PFSK-1 (cell line): ENCODE measurements around the gene PNKP.

Source experiments
- FOXP2 ChIP-seq: optimal IDR thresholded peaks from 2 replicates; pipeline ENCODE3; 2011; ENCODE audit warnings: borderline replicate concordance, control low read depth, inconsistent platforms; ENCODE audit not compliant: insufficient read depth; ENCODE audit errors: extremely low read length, extremely low read depth
- POLR2AphosphoS5 ChIP-seq: IDR thresholded peaks from 2 replicates; pipeline ENCODE4 v1.6.1; 2012; ENCODE audit warnings: low read depth, mild to moderate bottlenecking, control low read depth, low read length, moderate library complexity
- SIN3A ChIP-seq: IDR thresholded peaks from 2 replicates; pipeline ENCODE4 v1.6.1; 2012; ENCODE audit warnings: mild to moderate bottlenecking, low read length, moderate library complexity, borderline replicate concordance; ENCODE audit not compliant: insufficient read depth
- TAF1 ChIP-seq: IDR thresholded peaks from 2 replicates; pipeline ENCODE4 v1.6.1; 2012; ENCODE audit warnings: low read length, control low read depth, borderline replicate concordance; ENCODE audit not compliant: insufficient read depth
- TF ChIP-seq, protein P1 (sequence below), 2 experiments: IDR thresholded peaks; 2 replicates each; pipeline versions ENCODE4 v1.6.1 to v1.8.0; 2011 to 2012; ENCODE audit warnings: low read depth in 2 of 2, low read length in 2 of 2, control low read depth in 1 of 2, inconsistent platforms in 1 of 2, mild to moderate bottlenecking in 1 of 2, moderate library complexity in 1 of 2; ENCODE audit not compliant: insufficient read depth in 1 of 2

The PNKP gene

DNA sequence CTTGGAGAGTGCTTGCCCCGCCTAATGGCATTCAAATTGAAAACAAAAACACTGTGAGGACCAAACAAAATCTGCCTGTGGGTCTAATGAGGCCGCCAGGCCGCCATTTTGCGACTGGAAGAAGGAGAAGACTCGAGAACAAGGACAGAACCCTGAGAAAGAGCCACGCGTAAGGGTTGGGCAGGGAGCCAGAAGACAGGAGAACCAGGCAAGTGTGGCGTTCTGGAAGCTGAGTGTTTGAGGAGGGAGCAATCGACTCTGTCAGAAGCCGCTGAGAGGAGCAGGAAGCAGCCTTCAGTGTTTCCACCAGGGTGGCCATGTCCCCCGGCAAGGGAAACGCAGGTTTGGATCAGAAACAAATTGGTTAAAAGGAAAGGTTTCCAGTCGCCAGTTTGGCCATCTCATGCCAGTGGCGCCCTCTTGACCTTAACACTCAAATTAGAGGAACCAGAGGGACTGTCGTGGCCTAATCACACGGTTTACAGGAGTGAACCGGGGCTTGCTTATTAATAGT is 26.6 kb downstream of the PNKP start:
- TF ChIP-seq SIN3A: no peak
- TF ChIP-seq, protein P1, sequence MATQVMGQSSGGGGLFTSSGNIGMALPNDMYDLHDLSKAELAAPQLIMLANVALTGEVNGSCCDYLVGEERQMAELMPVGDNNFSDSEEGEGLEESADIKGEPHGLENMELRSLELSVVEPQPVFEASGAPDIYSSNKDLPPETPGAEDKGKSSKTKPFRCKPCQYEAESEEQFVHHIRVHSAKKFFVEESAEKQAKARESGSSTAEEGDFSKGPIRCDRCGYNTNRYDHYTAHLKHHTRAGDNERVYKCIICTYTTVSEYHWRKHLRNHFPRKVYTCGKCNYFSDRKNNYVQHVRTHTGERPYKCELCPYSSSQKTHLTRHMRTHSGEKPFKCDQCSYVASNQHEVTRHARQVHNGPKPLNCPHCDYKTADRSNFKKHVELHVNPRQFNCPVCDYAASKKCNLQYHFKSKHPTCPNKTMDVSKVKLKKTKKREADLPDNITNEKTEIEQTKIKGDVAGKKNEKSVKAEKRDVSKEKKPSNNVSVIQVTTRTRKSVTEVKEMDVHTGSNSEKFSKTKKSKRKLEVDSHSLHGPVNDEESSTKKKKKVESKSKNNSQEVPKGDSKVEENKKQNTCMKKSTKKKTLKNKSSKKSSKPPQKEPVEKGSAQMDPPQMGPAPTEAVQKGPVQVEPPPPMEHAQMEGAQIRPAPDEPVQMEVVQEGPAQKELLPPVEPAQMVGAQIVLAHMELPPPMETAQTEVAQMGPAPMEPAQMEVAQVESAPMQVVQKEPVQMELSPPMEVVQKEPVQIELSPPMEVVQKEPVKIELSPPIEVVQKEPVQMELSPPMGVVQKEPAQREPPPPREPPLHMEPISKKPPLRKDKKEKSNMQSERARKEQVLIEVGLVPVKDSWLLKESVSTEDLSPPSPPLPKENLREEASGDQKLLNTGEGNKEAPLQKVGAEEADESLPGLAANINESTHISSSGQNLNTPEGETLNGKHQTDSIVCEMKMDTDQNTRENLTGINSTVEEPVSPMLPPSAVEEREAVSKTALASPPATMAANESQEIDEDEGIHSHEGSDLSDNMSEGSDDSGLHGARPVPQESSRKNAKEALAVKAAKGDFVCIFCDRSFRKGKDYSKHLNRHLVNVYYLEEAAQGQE (IDR thresholded peaks at IDR 0.05; ENCODE audit: insufficient read depth in 1 of 2, low read depth in 2 of 2, low read length in 2 of 2): no peak
- no peak for TF ChIP-seq TAF1
- no peak for TF ChIP-seq FOXP2
- no peak for TF ChIP-seq POLR2AphosphoS5

DNA sequence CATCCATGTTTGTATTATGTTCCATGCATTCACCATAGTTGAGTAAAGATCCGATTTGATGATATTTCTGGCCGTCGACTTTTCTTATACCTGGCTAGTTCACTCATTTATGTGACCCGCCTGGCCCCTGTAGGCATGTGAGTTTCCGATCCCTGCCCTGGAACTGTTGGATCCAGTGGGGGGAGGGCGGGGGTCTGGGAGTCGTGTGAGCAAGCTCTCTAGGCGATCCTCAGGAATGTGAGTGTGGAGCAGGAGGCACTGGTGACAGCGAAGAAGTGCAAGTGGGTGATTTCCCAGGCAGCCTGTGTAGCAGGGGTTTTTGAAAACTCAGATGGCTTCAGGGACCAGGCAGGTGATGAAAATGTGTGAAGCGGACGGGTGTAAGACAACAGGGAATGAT is 27.1 kb downstream of the PNKP start:
- no peak for TF ChIP-seq TAF1
- TF ChIP-seq FOXP2: no peak
- no peak for TF ChIP-seq POLR2AphosphoS5
- no peak for TF ChIP-seq SIN3A
- TF ChIP-seq, protein P1 (IDR thresholded peaks at IDR 0.05; ENCODE audit: insufficient read depth in 1 of 2, low read depth in 2 of 2, low read length in 2 of 2): no peak

DNA sequence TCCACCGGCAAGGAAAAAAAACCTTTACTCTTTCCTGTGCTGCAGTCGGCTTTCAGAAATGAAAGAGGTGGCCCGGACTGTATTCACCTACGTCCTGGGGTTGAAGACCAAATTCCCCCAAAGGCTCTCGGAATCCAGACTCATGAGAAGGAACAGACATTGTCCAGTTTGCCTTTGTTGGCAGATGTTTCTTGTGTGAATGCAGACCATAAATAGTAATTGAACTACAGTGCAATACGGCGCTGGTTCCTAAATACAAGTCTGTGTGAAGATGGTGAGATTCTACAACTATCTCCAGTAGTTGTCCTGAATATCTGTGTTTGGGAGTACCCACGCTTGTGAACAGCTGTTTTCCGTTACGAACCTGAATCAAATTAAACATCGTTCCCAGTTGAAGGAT is 27.7 kb downstream of the PNKP start:
- TF ChIP-seq SIN3A: no peak
- no peak for TF ChIP-seq TAF1
- no peak for TF ChIP-seq FOXP2
- TF ChIP-seq, protein P1 (IDR thresholded peaks at IDR 0.05; ENCODE audit: insufficient read depth in 1 of 2, low read depth in 2 of 2, low read length in 2 of 2): no peak
- TF ChIP-seq POLR2AphosphoS5: no peak

DNA sequence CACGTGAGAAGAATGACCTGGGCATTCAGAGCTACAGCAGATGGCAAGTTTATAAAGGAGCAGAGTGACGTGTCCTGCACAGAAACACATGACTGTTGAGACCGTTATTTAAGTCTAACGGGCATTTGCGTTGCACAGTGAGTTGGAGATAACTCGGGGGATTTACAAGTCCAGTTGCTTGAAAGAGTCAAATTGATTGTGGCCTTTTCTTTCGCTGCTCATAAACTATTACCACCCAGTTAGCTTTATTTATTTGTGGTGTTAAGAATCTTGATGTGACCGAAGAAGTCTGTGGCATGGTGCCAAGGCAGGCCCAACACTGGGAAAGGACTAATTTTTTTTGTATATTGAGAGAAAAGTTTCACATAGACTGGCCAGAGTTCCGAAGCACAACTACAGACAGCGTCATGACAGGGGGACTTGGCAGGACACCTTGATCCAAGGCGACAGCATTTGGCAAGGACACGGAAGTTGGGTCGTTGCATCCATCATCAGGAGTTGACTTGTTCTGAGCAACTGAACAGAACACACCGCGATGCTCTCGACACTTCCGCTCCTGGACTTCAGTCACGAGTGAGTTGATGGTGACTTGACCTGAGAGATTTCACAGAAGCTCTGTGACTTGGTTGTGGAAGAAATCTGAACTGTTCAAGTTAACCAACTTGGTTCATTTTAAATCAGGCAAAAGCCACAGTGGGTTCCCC is 28.3 kb downstream of the PNKP start:
- TF ChIP-seq FOXP2: no peak
- no peak for TF ChIP-seq SIN3A
- no peak for TF ChIP-seq TAF1
- no peak for TF ChIP-seq POLR2AphosphoS5
- TF ChIP-seq, protein P1 (IDR thresholded peaks at IDR 0.05; ENCODE audit: insufficient read depth in 1 of 2, low read depth in 2 of 2, low read length in 2 of 2): no peak

DNA sequence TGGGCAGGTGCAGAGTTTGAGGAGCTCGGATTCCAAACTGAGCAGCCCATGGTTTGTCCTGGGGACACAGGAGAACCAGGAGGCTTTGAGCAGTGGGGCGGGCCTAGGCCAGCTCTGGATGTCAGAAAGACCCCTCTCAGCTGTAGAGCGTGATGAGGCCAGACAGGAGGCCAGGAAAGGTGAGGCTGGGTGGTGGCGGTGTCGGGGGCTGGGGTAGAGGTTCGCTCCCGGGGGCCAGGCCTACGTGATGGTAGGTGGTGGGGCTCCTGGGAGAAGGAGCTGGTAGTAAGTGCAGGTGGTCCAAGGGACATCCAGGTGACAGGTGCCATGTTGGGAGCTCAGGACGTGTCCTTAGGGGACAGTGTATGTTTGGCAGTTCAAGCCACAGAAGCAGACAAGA is 30.0 kb downstream of the PNKP start:
- TF ChIP-seq, protein P1 (IDR thresholded peaks at IDR 0.05; ENCODE audit: insufficient read depth in 1 of 2, low read depth in 2 of 2, low read length in 2 of 2): no peak
- TF ChIP-seq SIN3A (no peak), FOXP2 (no peak)
